NCI-H748 treated with DMSO at 0.1 percent for 48 hours (cell line): ENCODE measurements around the gene NUP37.
"Not testable (repeated sequence)": the region's sequence is repeated elsewhere in the genome, so short reads cannot be mapped to it uniquely, and the experiment has no call there.

Experiments
- DNase-seq: peaks from one replicate; lab custom pipeline; 2025; lab: John Stamatoyannopoulos, UW

NUP37 gene

DNA sequence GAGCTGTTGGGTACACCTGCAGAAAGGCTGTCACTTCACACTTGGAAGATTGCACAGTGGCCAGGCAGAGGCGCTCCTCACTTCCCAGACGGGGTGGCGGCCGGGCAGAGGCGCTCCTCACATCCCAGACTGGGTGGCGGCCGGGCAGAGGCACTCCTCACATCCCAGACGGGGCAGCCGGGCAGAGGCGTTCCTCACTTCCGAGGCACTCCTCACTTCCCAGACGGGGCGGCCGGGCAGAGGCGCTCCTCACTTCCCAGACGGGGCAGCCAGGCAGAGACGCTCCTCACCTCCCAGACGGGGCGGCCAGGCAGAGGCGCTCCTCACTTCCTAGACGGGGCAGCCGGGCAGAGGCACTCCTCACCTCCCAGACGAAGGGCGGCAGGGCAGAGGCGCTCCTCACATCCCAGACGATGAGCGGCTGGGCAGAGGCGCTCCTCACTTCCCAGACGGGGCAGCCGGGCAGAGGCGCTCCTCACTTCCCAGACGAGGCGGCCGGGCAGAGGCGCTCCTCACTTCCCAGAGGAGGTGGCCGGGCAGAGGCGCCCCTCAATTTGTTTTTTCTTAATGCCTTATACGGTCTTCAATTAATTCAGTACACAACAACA, 30.6 kb downstream of the NUP37 start:
- DNase-seq, result not testable (repeated sequence)

DNA sequence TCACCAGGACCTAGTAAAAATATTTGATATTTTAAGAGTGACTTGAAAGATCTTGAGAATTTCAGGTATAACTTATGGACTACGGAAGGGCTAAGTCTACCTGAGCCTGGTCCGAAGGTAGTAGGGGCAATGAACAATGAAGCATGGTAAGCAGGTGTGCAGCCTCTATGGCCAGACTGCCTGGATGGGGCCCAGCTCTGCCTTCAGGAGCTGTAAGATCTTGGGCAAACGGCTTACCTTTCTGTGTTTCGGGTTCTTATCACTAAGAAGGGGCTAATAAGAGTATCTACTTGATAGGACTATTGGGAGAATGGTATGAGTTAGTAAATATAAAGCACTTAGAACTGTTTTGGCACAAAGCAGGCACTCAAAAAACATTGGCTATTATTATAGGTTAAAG, 39.1 kb downstream of the NUP37 start:
- no peak for DNase-seq

DNA sequence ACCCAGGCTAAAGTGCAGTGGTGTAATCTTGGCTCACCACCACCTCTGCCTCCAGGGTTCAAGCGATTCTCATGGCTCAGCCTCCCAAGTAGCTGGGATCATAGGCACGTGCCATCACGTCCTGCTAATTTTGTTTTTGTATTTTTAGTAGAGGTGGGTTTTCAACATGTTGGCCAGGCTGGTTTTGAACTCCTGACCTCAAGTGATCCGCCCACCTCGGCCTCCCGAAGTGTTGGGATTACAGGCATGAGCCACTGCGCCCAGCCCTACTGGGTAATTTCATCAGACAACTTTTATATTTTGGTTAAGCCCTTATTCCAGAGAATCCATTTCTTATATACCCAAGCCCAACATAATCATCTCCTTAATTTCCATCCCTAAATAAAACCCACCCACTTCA, 47.8 kb downstream of the NUP37 start:
- DNase-seq, result not testable (repeated sequence)

DNA sequence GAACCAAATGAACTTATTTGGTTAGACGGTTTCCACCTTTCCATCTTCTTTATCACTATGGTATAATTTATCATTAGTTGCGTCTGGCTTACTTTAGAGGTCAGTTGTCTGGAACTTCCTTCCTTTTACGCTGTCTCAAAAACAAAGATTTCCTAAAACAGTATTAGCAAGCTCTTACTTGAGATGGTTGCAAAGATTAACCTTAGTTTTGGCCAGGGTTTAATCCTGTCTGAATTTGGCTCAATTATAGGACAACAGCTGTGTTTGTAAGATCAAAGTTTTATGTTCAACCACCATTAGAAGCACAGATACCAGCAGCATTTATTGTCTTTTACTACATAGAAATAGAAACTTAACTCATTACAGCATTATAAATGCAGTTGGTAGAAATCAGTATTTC, 50.2 kb downstream of the NUP37 start:
- no peak for DNase-seq

DNA sequence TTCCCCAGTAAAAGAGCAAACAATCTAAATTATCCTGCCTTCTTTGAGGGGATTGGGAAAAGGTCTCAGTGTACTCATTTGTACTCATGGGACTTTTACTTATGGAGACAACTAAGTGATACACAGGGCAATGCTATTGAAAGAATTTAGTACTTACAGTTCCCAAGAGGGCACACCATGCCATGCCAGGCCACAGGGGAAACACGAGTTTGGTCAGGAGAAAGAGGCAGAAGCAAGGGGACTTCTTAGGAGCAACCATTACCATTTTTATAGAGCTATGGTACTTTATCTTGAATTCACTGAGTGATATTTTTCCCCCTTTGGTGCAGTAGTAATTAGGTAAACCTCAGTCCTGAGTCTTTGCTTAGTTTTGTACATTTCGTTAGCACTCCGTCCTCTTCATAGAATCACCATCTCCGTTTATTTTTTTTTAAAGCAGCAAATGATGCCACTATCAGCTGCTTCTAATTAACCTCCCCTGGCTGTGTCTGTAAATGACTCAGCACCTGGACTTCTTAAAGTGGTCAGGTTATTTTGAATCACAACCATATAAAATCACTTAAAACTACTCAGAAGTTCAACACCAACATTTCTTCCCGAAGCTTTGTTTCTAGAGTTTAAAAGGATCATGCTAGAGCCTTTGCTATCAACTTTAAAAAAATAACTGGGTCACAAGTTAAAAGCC, 52.2 kb downstream of the NUP37 start:
- DNase-seq, result no peak

DNA sequence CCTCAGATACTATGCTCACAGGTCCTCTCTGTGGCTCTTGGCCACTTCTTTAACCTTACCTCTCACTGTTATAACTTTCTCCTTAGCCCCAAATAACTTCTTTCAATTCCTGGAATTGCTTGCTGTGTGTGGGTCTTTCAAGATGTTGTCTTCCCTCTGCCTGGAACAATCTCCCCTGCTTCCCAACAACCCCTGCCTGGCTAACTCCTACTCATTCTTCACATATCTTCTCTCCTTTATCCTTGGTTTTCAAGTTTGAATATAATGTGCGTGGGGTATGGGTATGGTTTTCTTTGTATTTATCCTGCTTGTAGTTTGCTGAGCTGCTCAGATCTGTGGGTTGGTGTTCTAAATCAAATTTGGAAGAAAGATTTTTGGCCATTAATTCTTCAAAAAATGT, 55.4 kb downstream of the NUP37 start:
- DNase-seq, result no peak

DNA sequence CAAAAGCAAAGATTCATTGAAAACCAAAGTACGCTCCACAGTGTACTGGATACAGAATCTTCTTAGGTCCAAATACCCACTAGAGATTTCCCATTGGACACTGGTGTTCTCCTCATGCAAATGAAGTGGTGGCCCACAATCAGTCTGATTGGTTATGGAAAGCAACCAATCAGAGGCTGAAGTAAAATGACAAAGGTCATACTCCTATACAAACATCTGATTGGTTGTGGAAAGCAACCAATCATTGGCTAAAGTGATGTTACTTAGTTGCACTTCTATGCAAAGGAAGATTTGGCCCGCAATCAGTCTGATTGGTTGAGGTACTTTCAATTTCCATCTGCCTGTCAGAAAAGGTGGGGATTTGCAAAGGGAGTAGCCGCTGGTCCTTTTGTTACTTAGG, 56.8 kb downstream of the NUP37 start:
- no peak for DNase-seq

DNA sequence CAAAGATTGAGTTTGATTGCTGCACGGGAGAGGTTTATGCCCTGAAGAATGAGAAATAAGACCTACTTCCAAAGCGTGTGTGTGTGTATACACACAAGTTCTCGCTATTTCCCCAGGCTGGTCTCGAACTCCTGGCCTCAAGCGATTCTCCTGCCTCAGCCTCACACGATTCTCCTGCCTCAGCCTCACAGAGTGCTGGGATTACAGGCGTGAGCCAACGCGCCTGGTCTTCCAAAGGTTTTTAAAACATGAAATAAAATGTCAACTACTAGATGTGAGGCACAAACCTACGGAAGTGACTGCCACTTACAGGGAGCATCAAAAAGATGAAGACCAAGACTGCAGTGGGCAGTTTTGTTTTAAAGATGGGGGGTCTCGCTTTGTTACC, 57.5 kb downstream of the NUP37 start:
- no peak for DNase-seq

DNA sequence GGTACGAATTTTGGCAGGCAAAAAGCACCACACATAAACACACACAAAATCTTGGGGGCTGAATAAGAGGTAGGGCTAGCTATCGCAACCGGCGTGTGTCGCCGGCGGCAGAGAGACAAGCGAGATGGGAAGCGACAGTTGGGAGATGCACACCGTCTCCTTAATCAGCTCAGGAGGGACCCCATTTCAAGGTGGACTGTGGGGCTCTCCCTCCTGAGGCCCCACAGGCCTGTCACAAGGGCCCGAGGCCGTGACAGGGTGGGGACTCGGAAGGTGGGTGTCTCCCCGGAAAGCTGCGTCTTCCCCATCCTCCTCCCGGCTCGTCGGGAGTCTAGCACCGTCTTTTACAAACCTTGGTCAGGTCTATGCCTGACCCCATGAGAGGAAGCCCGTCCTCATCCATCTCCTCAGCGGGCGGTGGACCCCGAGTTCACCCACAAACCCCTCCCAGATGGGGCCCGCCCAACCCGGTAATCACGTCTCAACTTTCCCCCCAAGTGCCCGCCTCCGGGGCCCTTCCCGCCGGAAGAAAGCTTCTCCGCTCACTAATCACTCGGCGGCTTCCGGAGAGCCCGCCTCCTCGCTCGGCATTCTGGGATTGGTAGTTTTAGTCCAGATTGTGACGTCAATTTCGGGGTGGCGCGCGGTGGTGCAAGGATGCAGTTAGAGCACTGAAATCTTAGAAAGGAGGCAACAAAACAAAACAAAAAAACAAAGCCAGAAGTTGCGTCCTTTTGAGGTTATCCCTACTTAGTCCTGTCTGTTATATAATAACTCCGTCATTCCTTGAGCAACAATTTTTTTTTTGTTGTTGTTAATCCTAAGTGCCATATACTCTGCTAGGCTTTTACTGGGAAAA, 58.1 kb downstream of the NUP37 start, which contains the start of gene WASHC3:
Gene WASHC3 (minus strand): TSS at position 432 of the 859 bp plus-strand sequence. CDS start 29 bp downstream, at position 403.
- peak; percentile 88 for DNase-seq

DNA sequence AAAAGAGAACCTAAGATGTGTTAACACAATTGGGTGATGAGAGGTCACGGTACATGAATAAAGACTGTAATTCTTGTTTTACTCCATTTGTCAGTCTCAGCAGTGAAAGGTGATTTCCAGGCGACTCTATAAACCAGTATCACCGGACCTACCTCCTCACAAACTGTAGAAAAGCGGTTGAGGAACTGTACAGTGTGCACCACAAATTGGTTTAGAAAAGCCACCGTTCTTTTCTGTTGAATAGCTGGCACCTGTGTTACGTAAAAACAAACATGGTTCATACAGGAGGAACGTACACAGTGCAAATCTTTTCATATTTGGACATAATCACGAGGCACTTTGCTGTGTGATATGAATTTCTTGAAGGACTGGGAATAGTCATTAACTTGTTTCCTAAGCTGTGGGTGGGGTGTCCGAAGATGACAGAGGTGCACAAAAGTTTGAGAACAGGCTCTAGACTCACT, 58.8 kb downstream of the NUP37 start:
- DNase-seq, result peak; percentile 9

DNA sequence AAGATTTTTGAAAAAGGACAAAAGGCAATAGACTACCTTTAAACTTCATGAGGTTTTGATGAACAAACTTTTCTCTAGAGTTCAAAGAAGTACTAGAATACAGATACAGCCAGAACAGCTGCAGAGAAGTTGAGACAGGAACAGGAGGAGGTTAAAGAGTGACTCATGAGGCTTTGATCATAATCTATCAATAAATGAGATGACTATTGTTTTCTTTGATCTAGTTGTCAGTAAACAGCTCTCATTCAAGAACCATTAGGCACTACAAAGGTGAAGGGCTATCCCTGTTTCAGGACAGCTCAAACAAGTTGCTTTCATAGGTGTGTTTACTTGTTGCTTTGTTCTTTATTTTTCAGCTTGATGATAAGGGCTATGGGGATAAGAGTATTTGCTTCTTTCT, 60.6 kb downstream of the NUP37 start:
- DNase-seq, result no peak

DNA sequence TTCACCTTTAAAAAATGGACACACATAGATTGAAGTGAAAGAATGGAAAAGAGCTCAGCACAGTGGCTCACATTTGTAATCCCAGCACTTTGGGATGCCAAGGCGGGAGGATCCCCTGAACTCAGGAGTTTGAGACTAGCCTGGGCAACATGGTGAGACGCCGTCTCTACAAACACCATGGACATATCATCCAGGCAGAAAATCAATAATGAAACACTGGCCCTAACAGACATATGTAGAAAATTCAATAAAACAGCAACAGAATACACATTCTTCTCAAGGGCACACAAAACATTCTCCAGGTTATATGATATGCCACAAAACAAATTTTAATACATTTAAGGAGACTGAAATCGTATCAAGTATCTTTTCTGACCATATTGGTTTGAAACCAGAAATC, 65.6 kb downstream of the NUP37 start:
- no peak for DNase-seq

DNA sequence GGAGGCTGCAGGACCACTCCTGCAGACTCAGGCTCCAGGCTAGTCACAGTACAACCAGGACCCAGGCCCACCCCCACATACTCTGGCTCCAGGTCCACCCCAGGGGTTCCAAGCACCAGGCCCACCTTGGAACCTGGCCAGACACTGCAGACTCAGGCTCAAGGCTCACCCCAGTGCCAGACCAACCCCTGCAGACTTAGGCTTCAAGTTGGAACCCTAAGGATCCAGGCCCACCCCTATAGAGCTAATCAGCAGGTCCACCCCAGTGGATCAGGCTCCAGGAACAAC, 66.9 kb downstream of the NUP37 start:
- DNase-seq, result no peak

DNA sequence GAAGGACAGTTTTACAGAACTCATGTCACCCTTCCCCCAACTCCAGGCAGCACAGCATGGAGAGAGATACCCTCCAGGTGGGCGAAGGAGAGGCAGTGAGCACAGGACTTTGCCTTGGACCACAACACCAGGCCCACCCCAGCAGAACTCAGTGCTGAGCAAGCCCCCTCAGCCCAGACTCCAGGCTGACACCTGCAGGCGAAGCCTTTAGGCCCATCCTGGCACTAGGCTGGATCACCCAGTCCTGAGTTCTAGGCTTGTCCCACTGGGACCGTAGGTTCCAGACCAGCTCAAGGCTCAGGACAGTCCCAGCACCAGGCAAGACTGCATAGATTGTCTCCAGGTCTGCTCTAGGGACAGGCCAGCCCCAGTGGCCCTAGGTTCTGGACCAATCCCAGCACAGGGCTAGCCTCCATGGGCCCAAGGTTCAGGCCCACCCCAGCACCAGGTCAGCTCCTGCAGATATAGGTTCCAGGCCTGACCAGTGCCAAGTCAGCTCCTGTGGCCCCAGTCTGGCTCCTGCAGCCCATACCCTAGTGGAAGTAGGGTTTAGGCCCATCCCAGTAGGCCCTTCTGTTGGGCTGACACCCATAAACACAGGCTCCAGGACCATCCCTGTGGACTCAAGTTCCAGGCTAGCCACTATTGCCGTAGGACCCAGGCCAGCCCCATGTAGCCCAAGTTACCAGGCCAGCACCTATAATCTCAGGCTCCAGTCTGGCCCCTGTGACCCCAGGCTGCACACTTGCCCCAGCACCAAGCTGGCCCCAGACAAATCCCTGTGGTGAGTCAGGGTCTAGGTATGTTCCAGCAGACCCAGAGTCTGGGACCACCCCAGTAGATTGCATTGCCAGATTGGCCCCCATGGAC, 67.5 kb downstream of the NUP37 start:
- no peak for DNase-seq

DNA sequence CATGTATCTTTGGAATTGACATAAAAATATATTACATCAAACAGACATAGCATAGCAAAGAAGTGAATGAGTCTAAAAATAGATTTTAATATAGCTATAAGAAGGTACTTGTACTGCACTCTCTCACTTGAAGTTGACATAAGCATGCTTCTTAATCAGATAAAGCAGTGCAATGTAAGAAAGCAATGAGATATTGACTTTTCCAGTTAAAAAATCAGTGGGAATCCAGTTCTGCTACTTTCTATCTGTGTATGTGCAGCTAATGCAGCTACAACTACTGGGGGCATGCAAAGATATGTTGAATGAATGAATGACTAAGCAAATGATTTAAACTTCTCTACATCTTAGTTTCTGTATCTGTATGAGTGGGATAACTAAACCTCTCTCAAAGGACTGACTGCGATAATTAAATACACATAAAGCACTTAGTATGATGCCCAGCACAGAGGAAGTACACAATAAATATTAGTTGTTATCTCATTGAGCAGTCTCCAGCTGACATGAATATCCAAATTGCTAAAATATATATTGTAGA, 68.4 kb downstream of the NUP37 start:
- no peak for DNase-seq

DNA sequence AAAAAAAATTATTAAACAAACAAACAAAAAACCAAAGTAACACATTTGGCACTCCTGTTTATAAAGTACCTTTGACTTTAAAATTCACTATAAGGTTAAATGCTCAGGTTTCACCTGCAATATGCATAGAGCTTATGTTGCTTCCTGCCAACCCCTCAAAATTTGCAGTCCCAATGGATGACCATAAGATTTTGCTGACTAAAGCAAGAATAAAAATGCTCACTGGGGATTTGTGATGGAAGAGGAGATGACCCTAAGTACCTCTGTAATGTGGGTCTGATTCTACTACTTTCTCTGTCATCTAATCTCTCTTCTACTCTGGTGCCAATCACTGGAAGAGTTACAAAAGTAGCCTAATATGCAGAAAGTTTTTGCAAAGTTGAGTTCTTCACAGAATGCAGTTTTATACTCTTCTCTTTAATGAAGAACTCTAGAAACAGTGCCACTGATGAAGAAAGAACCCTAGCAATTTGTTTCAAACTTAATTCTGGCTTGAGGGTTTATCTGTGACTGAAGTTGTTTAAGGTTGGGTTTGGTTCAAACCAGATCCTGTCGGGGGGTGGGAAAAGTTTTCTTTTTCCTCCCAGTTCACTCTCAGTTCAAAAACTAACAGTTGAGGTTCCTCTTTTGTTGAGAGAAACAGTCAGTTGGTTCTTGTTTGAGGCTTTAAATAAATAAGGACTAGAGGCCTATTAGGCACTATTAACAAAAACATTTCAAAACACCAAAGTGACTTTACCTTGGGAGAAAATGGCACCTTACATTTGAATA, 69.1 kb downstream of the NUP37 start:
- no peak for DNase-seq

DNA sequence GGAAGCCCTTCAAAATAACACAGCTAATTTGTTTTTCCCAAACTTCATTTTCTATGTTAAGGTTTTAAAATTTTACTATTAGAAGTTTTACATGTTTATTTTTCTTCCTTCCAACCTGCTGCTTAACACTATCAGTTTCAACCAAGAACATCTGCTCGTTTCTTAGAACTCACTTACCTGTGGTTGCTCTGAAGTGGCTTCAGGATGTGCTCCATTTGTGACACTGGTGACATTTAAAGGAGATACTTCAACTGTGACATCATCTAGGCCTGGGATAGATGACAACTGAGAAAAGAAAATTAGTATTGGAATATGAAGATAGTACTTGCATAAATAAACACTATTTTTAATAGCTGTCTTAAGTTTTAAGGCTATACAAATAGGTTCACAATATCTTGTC, 76.0 kb downstream of the NUP37 start:
- DNase-seq, result no peak

DNA sequence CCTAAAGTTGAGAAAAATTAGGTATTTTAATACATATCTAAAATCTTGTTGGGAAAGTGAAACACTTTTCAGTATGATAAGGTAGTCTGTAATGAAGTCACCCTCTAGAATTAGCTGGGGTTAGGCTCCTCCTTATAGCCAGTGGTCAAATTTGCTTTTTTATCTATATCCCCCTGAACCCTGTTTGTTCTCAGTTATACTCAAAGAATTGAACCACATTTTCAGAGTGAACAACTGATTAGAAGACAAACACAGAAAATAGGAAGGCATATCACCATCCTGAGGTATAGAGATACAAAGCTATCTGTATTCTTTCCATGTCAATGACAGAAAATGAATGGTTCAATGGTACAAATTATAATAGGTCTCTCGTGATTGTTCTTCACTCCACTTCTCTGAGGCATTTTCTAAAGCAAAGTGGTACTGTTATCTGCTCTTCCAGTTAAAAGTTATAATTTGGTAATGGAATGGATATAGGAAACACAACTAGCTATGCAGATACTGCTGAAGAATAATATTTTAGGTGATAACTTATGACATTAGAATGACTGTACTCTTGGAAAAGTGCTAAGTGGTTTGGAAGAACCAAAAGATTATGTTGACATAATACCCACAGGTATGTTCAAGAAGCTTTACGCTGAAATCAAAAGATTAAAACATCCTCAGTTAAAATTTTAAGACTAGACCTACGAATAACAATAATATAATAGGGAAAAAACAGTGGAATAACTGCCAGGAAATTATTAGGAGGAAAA, 85.7 kb downstream of the NUP37 start:
- DNase-seq, result no peak

DNA sequence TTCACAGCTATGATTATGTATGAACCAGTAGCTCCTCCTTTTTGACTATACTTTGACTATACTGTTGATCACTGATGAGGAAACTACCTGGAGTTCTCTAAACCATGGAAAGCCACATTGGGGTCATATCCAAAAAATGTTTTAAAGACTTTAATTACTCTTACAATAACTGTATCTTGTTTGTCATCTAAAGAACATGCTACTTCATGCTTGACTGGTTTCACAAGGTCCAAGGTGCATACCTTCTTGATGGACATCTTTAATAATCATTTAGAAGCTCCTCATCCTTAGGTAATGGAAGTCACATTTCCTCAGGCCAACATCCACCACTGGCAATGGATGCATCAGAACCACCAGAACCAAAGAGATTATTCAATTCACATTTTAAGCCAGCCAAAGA, 88.1 kb downstream of the NUP37 start:
- DNase-seq, result no peak

DNA sequence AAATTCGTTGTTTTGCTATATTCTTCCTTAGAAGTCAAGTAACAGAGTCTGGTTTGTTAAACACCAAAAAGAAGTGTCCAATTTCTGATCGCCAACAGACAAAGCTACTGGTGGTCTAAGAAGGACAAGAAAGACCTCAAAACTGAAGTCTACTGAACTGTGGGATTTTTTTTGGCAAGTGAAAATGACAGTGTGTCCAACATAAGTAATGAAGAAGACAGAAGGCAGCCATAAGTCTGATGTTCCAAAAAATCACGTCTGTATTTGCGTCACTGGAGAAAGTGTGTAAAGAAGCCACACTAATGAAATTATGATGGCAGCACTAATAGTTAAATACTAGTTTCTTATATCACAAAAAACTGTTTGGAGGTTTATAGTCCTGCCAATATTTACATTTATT, 90.8 kb downstream of the NUP37 start:
- no peak for DNase-seq
